Parathyroid adenoma (tissue), 2 donors: ENCODE data around the gene BRPF3.

Source experiments
- H2AFZ ChIP-seq: fragments of 300-600 bp; sonication (generic); one replicate; pipeline ENCODE4 v1.7.0; 2017; ENCODE audit warnings: antibody characterized with exemption, mild to moderate bottlenecking
- H3K27ac ChIP-seq: fragments of 300-600 bp; sonication (generic); one replicate; pipeline ENCODE4 v1.7.0; 2017
- H3K27me3 ChIP-seq: fragments of 300-600 bp; sonication (generic); one replicate; pipeline ENCODE4 v1.7.0; 2017; ENCODE audit warnings: low read length; ENCODE audit not compliant: control insufficient read depth, insufficient read depth
- H3K36me3 ChIP-seq: fragments of 300-600 bp; sonication (generic); one replicate; pipeline ENCODE4 v1.7.0; 2017; ENCODE audit warnings: low read length; ENCODE audit not compliant: control insufficient read depth, insufficient read depth
- H3K4me1 ChIP-seq: fragments of 300-600 bp; sonication (generic); one replicate; pipeline ENCODE4 v1.7.0; 2017; ENCODE audit warnings: control low read depth
- H3K4me2 ChIP-seq: fragments of 300-600 bp; sonication (generic); one replicate; pipeline ENCODE4 v1.7.0; 2017; ENCODE audit warnings: low read length
- H3K4me3 ChIP-seq: fragments of 300-600 bp; sonication (generic); one replicate; pipeline ENCODE4 v1.7.0; 2017; ENCODE audit warnings: low read depth, low read length
- H3K79me2 ChIP-seq: fragments of 300-600 bp; sonication (generic); one replicate; pipeline ENCODE4 v1.7.0; 2017; ENCODE audit warnings: control low read depth
- H3K9ac ChIP-seq: fragments of 300-600 bp; sonication (generic); one replicate; pipeline ENCODE4 v1.7.0; 2017; ENCODE audit warnings: mild to moderate bottlenecking
- H3K9me3 ChIP-seq: fragments of 300-600 bp; sonication (generic); one replicate; pipeline ENCODE4 v1.7.0; 2017; ENCODE audit warnings: low read length; ENCODE audit not compliant: control insufficient read depth
- TF ChIP-seq, protein P1 (sequence below): fragments of 300-600 bp; sonication (generic); IDR thresholded peaks from one replicate; pipeline ENCODE4 v1.7.0; 2017; ENCODE audit warnings: antibody characterized with exemption, mild to moderate bottlenecking
- donor health status: primary hyperparathyroidism.

BRPF3 gene

DNA sequence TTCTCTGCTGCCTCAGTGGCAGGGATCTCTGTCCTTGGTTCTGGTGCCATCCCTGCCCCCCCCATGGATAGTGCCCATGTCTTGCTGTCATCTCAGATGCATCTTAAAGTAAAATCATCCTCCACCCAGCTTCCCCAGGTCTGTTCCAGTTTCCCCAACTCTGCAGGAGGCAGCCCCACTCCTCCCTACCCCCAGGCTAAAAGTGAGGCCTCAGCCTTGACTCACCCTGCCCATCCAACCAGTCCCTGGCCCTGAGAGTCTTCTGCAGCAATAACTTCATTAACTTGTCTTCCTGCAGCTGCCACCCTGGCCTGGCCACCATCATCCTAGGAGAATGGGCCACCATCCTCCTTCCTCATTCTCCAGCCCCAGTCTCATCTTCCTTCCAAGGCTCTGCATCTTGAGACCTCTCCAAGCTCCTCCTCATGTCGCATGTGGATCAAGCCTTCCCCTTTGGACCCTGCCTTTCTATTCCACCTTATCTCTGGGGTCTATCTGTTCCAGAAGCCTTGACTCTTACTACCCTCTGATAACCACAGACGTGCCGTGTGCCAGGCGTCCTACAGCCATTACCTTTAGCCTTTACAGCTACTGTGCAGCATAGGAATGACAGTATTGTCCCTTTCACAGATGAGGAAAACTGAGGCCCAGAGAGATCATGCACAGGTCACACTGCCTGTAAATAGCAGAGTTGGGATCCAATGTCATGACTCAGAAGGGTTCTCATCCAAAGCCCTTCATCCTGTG lies 71.4 kb downstream of the BRPF3 start:
- TF ChIP-seq, protein P1, sequence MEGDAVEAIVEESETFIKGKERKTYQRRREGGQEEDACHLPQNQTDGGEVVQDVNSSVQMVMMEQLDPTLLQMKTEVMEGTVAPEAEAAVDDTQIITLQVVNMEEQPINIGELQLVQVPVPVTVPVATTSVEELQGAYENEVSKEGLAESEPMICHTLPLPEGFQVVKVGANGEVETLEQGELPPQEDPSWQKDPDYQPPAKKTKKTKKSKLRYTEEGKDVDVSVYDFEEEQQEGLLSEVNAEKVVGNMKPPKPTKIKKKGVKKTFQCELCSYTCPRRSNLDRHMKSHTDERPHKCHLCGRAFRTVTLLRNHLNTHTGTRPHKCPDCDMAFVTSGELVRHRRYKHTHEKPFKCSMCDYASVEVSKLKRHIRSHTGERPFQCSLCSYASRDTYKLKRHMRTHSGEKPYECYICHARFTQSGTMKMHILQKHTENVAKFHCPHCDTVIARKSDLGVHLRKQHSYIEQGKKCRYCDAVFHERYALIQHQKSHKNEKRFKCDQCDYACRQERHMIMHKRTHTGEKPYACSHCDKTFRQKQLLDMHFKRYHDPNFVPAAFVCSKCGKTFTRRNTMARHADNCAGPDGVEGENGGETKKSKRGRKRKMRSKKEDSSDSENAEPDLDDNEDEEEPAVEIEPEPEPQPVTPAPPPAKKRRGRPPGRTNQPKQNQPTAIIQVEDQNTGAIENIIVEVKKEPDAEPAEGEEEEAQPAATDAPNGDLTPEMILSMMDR = no peak
- Histone ChIP-seq H2AFZ (no peak overlapping the region), H3K9me3 (no peaks in the 10 kb centered on the region), H3K4me3 (no peak overlapping the region), H3K27ac (no peak overlapping the region), H3K79me2 (no peaks in the 10 kb centered on the region), H3K9ac (no peak overlapping the region), H3K4me1 (no peaks in the 10 kb centered on the region), H3K36me3 (no peaks in the 10 kb centered on the region), H3K4me2 (no peak overlapping the region), H3K27me3 (no peaks in the 10 kb centered on the region)

DNA sequence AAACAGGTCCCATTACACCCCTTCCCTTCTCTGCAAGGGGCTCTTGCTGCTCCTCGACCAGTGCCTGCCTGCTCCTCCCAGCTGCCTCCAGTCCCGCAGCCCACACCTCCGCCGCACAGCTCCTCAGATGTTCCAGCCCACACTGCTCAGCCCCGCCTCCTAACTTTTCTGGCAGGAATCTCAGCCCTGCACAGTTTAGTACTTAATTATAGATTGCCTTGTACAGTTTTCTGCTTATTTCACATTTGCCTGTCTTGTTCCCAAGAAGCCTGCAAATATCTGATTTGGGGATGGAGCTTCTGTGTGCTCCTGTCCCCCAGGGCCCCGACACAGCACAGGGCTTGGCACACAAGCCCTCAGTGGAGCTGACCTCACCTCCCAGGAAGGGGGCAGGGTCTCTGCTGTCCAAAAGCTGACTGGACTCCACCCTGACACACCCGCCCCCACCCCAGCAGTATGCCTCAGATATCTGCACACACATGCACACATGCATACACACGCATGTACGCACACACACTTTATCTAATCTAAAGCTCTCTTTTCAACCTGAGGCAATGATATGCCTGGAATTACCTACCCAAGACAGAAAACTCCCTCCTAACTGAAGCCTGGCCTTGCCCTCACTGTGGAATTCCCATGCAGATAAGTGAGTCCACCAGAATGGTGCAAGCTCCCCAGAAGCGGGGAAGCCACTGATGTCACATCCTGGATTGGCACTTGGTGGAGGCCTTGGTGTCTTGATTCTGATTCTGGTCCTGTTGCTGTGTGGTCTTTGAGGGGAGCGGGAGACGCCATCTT lies 72.1 kb downstream of the BRPF3 start:
- TF ChIP-seq, protein P1 = no peak
- H3K27ac ChIP-seq = no peak overlapping the region
- no peaks in the 10 kb centered on the region for H3K27me3 ChIP-seq
- no peak overlapping the region for H2AFZ ChIP-seq
- H3K79me2 ChIP-seq = no peaks in the 10 kb centered on the region
- no peak overlapping the region for H3K4me2 ChIP-seq
- no peak overlapping the region for H3K9ac ChIP-seq
- H3K4me3 ChIP-seq = no peak overlapping the region
- no peaks in the 10 kb centered on the region for H3K4me1 ChIP-seq
- no peaks in the 10 kb centered on the region for H3K9me3 ChIP-seq
- H3K36me3 ChIP-seq = no peaks in the 10 kb centered on the region

DNA sequence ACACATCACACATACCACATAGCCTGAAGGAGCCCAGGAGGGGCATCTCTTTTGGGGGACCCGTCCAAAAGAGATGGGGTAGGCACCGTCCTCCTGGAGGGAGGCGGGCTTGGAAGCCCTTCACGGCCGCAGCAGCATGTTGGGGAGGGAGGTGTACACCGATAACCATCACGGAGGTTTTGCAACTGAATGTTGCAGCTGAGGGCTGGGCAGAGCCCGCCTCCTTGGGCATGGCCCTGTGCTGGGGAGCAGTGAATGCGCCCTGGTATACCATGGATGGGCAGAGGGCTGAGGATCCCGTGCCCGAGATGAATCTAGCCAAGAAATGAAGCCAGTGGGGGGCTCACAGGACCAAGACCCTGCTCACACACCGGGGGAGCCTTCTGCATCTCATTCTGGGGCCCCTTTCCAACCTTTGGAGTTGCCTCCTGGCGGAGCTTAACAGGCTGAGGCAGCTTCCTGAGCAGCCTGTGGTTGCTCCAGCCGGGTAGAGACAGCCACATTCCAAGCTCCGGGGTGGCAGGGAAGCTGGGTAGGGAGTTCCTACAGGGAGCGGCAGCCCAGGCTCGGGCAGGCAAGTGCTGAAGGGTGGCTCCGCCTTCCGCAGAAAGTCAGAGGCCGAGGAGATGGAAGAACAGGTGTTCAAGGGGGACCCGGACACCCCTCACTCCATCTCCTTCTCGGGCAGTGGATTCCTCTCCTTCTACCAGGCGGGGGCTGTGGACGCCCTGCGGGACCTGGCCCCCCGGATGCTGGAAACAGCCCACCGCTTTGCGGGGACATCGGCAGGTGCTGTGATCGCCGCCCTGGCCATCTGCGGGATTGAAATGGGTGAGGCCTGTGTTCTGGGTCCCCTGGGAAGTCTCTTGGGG lies 73.5 kb downstream of the BRPF3 start, which contains the start of gene PNPLA1:
PNPLA1 (plus strand) TSS at position 227 of the 872 bp plus-strand sequence; CDS start at position 627, 400 bp downstream.
- no peaks in the 10 kb centered on the region for H3K79me2 ChIP-seq
- no peak within 1 kb of the TSS for H3K9ac ChIP-seq
- TF ChIP-seq, protein P1 = no peak
- no peak within 1 kb of the TSS for H3K4me2 ChIP-seq
- no peaks in the 10 kb centered on the region for H3K9me3 ChIP-seq
- H3K4me3 ChIP-seq = no peak within 1 kb of the TSS
- no peak within 1 kb of the TSS for H3K27ac ChIP-seq
- no peaks in the 10 kb centered on the region for H3K36me3 ChIP-seq
- H3K27me3 ChIP-seq = no peaks in the 10 kb centered on the region
- H2AFZ ChIP-seq = no peak within 1 kb of the TSS
- H3K4me1 ChIP-seq = no peaks in the 10 kb centered on the region

GRCh38 chr6:36272234-36272633 lies 75.7 kb downstream of the BRPF3 start:
- TF ChIP-seq, protein P1 = no peak
- Histone ChIP-seq H3K79me2 (no peaks in the 10 kb centered on the region), H2AFZ (no peak overlapping the region), H3K36me3 (no peaks in the 10 kb centered on the region), H3K9me3 (no peaks in the 10 kb centered on the region), H3K27me3 (no peaks in the 10 kb centered on the region), H3K9ac (no peak overlapping the region), H3K4me1 (no peaks in the 10 kb centered on the region), H3K4me3 (no peak overlapping the region), H3K4me2 (no peak overlapping the region), H3K27ac (no peak overlapping the region)
